ENCODE measurements around the gene RBM24. TPM values are rescaled to one million over a fixed set of nuclear protein-coding genes. Genes with fewer than 3 reads are reported as not detected.

Gene RBM24
- total RNA-seq, 1 experiment from 2014 or later, result not detected

DNA sequence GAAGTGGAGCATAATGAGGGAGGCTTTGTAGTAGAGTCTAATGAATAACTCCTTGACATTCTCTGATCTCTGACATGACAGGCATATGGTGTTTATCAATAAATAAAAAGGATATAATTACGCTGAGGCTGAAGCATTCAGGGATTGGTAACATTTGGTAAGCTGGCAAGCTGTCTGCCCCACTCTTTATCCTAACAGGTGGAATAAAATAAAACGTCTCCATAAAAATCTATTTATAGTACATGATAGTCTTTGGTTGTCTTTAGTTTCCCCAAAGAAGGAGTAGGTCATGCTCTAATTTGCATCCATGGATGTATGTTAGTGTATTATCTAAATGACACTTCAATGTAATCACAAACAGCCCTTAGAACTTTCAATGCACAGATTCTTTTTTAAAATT is 30.9 kb upstream of the RBM24 start:
- H3K27me3 Mint-ChIP-seq (ENCODE audit: insufficient read depth, unreplicated experiment), result peaks cover 2% of the 10 kb centered on the region
- no TSS peak for BruUV-seq (replicated peaks)
- H3K36me3 ChIP-seq (ENCODE audit: control insufficient read depth, insufficient read depth, low read length), result no peaks in the 10 kb centered on the region
- no peaks in the 10 kb centered on the region for H3K9me3 Mint-ChIP-seq (ENCODE audit: unreplicated experiment)
- no peak overlapping the region for H3K4me3 ChIP-seq (ENCODE audit: low read depth, low read length)
- no peaks in the 10 kb centered on the region for H3K4me1 Mint-ChIP-seq (ENCODE audit: low read depth, unreplicated experiment)
- no peaks in the 10 kb centered on the region for H3K36me3 Mint-ChIP-seq (ENCODE audit: insufficient read depth, unreplicated experiment)
- ChIA-PET POLR2A (no interaction called here), CTCF (no interaction called here)
- no peak for TF ChIP-seq CTCF (IDR thresholded peaks at IDR 0.05; ENCODE audit: insufficient read depth in 1 of 2, low read depth in 1 of 2, low read length in 1 of 2, severe bottlenecking in 1 of 2, unreplicated experiment in 1 of 2)
- no peaks in the 10 kb centered on the region for H3K27me3 ChIP-seq (replicated peaks; ENCODE audit: control insufficient read depth, insufficient read depth, low read length)
- no peak for DNase-seq
- no peaks in the 10 kb centered on the region for H3K4me1 ChIP-seq
- intact Hi-C loops (cut with micrococcal nuclease; ENCODE audit: unreplicated experiment), result no loop called here
- H3K4me3 Mint-ChIP-seq (ENCODE audit: unreplicated experiment), result no peak overlapping the region
- no peak overlapping the region for H3K27ac Mint-ChIP-seq (ENCODE audit: unreplicated experiment)
- H3K9me3 ChIP-seq, result no peaks in the 10 kb centered on the region

DNA sequence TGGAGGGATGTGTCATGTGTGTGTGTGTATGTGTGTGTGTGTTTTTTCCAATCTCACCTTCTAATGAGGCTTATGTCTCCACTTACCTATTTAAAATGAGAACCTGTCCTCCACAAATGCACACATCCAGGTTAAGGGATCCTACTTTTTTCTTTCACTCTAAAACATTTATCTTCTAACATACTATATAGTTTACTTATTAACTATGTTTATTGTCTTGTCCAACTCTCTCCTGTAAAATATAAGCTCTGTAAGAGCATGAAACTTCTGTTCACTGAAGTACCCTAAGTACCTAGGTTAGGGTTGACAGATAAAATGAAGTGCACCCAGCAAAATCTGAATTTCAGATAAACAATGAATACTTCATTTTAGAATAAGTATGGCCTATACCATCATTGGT is 29.2 kb upstream of the RBM24 start:
- POLR2A ChIA-PET, result no interaction called here
- no peaks in the 10 kb centered on the region for H3K9me3 Mint-ChIP-seq (ENCODE audit: unreplicated experiment)
- DNase-seq, result no peak
- Histone ChIP-seq H3K4me1 (no peaks in the 10 kb centered on the region), H3K27me3 (replicated peaks; ENCODE audit: control insufficient read depth, insufficient read depth, low read length) (no peaks in the 10 kb centered on the region), H3K4me3 (ENCODE audit: low read depth, low read length) (no peak overlapping the region), H3K36me3 (ENCODE audit: control insufficient read depth, insufficient read depth, low read length) (no peaks in the 10 kb centered on the region), H3K9me3 (no peaks in the 10 kb centered on the region)
- no peak for TF ChIP-seq CTCF (IDR thresholded peaks at IDR 0.05; ENCODE audit: insufficient read depth in 1 of 2, low read depth in 1 of 2, low read length in 1 of 2, severe bottlenecking in 1 of 2, unreplicated experiment in 1 of 2)
- H3K4me3 Mint-ChIP-seq (ENCODE audit: unreplicated experiment), result no peak overlapping the region
- no peaks in the 10 kb centered on the region for H3K36me3 Mint-ChIP-seq (ENCODE audit: insufficient read depth, unreplicated experiment)
- BruUV-seq (replicated peaks), result no TSS peak
- H3K27me3 Mint-ChIP-seq (ENCODE audit: insufficient read depth, unreplicated experiment), result peaks cover 2% of the 10 kb centered on the region
- CTCF ChIA-PET, result no interaction called here
- H3K4me1 Mint-ChIP-seq (ENCODE audit: low read depth, unreplicated experiment), result no peaks in the 10 kb centered on the region
- no peak overlapping the region for H3K27ac Mint-ChIP-seq (ENCODE audit: unreplicated experiment)
- intact Hi-C loops (cut with micrococcal nuclease; ENCODE audit: unreplicated experiment), result no loop called here

DNA sequence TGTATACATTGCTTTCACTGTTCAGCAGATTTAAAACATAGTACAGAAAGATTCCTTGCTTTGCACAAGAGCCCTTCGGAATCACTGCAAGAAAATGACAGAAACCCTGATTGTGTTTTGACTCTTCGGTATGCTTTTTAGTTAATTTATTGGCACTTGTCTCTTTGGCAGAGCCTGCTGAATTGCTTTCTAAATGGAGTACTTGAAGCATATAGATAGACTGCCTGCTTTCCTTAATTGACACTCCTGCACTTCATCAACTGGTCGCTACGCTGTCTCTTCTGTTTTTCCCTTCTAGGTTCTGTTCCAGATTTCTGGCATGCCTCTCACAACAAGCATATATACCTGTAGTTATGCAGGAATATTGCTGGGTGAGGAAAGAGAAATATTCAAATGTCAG is 22.4 kb upstream of the RBM24 start:
- Mint-ChIP-seq H3K9me3 (ENCODE audit: unreplicated experiment) (no peaks in the 10 kb centered on the region), H3K27ac (ENCODE audit: unreplicated experiment) (no peak overlapping the region), H3K27me3 (ENCODE audit: insufficient read depth, unreplicated experiment) (peaks cover 6% of the 10 kb centered on the region), H3K4me1 (ENCODE audit: low read depth, unreplicated experiment) (no peaks in the 10 kb centered on the region), H3K4me3 (ENCODE audit: unreplicated experiment) (no peak overlapping the region), H3K36me3 (ENCODE audit: insufficient read depth, unreplicated experiment) (no peaks in the 10 kb centered on the region)
- no peak for DNase-seq
- BruUV-seq (replicated peaks), result no TSS peak
- Histone ChIP-seq H3K36me3 (ENCODE audit: control insufficient read depth, insufficient read depth, low read length) (no peaks in the 10 kb centered on the region), H3K9me3 (no peaks in the 10 kb centered on the region), H3K4me1 (no peaks in the 10 kb centered on the region), H3K27me3 (replicated peaks; ENCODE audit: control insufficient read depth, insufficient read depth, low read length) (no peaks in the 10 kb centered on the region), H3K4me3 (ENCODE audit: low read depth, low read length) (no peak overlapping the region)
- ChIA-PET CTCF (no interaction called here), POLR2A (no interaction called here)
- TF ChIP-seq CTCF (IDR thresholded peaks at IDR 0.05; ENCODE audit: insufficient read depth in 1 of 2, low read depth in 1 of 2, low read length in 1 of 2, severe bottlenecking in 1 of 2, unreplicated experiment in 1 of 2), result no peak
- intact Hi-C loops (cut with micrococcal nuclease; ENCODE audit: unreplicated experiment), result no loop called here

Measured in Caco-2 (cell line).